Suppressor macrophage treated with lipopolysaccharide for 1 hour (primary cell): ENCODE results near the gene HSP90AB1.

Experiments
- DNase-seq, 3 donors: peaks; one replicate each; pipeline ENCODE4 v3.0.0-alpha.2; 2020 to 2022

Gene HSP90AB1

DNA sequence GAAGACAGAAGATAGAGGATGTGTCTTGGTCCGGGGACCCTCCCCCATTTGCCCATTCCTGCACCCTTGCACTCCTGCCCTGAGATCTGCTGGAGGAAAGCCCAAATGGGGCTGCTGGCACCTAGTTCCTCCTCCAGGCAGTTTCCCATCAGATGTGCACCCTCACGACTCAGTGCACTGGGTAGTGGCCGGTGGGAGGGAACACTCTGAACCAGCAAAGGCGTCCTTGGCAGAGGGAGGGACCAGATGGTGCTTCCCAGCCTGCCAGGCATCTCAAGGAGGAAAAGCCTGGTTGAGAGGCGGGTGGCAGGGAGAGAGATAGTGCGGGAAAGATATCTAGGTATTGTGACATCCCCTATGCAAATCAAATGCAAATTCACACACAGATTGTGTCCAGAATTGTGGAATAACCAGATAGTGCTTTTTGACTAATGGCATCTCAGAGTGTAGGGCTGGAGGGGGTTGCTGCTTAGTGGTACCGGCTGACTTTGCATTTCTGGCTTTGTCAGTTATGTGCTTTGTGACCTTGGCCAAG, 42.9 kb downstream of the HSP90AB1 start:
- peak in 2 of 3 donors; percentile 29 to 51 for DNase-seq

DNA sequence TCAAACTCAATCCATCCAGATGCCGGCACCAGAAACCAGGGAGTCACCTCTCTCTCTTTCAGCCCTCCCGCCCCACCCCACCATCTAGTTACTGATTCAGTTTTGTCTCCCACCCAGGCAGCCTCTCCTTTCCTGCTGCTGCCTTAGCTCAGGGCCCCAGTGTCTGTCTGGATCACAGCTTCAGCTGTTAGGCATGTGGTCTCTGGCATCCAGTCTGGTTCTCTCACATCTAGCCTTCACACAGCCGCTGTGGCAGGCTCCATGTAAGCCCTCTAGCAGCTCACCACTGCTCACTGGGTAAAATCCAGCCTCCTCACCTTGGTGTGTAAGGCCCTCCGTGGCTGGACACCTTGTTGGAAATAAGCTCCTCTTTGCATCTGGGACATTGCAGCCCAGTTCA, 44.9 kb downstream of the HSP90AB1 start:
- no peak for DNase-seq

DNA sequence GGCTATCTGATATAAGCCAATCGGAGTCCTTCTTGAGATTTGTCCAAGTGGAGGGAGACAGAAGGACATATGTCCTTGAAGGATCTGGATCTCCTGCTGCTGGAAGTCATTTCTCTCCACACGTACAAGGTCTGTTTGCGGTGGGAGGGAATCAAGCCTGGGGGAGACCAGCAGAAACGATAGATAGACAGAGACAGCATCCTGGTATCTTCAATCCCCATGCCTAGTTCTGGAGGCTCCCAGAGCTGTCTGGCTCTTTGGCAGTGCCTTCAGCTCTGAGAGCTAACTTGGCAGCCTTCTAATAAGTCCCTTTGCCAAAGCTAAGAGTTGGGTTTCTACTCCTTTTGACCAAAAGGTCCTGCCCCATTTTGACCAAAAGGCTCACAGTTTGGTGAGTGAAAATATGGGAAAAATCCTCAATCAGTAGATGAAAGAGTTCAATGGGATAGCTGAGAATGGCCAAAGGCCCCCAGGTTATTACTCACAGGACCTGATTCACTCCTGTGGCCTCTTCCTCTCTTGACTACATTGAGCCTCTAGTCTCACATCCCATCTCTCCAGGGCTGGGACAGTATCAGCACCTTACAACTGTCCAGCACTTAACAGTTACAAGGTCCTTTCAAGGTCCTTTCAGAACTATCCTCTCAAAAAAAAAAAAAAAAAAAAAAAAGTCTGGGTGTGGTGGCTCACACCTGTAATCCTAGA, 45.9 kb downstream of the HSP90AB1 start:
- no peak for DNase-seq

DNA sequence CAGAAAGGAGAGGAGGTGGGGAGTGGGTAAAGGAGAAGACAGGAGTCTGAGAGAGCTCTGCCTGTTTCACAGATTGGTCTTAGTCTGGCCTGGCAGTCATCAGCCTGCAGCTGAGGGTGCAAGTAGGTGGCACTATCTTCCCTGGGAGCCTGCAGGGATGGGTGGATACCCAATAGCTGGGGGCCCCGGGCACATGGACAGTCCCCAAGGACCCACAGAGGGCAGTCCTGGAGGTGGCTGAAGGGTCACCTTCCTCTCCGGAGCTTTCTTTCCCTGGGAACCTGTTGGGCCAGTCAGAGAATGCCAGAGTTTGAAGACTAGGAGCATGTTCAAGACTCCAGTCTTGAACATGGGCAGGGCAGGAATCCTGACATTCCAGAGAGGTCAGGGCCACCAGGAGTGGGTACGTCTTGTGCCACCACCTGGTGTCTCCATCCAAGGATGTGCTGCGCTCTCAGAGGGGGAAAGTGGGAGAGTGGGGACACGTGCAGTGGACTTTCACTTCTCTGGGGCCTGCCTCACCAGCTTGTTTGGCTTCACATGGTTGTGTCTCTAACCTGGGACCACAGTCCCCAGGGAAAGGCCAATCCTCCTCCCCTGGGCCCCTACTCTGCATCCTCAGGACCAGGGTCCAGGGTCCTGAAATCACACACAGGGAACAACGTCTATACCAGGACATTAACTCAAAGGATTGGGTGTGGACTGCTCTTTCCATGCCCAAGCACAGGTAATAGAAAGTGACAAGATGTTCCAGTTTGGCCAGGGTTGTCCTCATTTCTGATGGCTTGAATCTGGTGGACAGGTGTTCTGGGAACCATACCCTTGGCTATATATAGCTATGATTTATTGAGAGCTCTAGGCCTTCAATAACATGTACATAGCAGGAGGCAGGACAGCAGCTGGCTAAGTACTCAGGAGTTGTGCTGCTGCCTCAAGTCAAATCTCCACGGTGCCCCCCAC, 48.2 kb downstream of the HSP90AB1 start:
- DNase-seq: no peak

DNA sequence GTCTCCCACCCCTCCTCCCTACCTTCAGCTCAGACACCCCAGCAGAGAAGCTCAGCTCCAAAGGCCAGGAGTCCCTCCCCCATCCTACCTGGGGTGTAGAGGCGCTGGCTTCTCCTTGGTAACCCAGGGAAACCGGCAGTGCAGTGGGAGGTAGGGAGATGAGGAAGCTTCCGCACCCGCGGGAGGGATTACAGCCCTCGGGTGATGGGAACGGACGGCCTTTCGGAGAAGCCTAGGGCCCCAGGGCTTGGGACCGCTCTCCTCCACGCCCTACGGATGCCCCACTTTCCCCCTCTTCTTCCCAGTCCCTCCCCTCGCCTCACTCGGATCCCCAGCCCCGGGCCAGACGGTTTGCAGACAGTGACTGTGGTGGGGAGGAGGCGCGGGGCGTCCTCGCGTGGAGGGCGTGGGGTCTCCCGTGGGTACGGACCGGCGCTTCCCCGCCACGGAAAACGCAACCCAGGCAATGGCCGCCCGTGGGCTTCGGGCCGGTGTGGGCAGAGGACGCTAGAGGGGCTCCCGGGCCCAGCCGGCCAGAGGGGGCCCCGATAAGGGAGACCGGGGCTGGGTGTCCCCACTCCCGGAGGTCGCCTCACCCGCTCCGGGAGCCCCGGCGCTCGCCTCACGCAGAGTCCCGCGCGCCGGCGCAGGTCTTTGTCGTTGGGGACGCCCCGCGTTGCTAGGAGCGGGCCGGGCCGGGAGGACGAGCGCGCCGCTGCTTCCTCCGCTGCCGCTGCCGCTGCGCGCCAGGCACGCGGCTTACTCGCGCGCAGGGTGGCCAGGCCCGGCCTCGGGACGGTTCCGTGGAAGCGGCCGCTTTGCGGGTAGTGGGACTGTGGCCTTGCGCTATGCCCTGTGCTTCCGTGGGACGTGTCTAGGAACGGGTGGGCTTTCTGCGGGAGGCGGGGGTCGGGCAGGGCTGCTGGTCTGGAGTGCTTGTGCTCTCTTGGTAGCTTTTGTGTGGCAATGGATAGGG, 50.5 kb downstream of the HSP90AB1 start:
- peak; percentile 43 to 80 (median 63) for DNase-seq

DNA sequence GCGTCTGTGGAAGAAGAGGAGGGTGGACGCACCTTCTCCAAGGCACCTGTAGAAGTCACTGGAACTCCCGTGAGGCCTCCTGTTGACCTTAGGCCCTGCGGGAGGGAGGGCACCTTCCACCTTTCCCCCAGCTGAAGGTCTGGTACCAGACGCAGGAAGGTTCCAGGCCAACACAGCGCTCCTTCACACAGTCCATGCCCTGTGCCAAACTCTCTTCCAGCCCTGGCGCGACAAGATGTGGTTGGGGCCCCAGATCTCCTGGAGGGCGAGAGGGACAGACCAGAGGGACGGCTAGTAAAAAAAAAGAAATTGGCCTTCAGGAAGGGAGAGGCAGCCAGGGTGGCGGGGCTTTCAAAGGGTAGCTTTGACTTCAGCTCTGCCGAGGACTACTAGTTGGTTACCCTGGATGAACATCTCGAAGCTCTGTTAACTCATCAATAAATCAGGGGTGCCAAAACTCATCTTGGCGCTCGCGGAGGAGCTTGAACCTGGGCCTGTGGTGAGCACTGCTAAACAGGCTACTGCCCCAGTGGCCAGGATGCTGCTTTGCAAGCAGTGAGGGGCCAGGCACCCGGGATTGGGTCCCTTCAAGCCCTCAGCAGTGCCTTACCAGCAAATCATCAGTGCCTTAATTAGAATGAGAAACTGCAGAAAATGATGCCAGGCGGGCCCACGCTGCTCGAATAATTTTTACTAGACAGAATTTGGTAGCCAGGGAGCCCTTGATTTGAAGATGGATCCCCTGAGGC, 51.3 kb downstream of the HSP90AB1 start:
- no peak for DNase-seq

DNA sequence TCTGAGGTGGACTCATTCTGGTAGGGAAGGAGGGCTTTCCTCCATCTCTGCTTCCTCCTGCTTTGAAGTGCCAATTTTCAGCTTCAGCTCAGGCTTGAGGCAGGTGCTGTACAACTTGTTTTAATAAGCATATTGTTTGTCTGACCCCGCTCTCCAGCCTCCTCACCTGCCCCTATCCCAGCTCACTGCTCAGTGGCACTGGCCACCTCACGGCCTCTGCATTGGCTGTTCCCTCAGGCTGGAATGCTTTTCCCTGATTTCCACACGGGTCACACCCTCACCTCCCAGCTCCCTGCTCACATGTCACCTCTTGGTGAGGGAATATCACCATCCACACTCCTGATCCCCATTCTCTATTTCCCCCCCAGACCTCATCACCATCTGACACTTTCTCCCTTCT, 52.0 kb downstream of the HSP90AB1 start:
- DNase-seq: no peak

DNA sequence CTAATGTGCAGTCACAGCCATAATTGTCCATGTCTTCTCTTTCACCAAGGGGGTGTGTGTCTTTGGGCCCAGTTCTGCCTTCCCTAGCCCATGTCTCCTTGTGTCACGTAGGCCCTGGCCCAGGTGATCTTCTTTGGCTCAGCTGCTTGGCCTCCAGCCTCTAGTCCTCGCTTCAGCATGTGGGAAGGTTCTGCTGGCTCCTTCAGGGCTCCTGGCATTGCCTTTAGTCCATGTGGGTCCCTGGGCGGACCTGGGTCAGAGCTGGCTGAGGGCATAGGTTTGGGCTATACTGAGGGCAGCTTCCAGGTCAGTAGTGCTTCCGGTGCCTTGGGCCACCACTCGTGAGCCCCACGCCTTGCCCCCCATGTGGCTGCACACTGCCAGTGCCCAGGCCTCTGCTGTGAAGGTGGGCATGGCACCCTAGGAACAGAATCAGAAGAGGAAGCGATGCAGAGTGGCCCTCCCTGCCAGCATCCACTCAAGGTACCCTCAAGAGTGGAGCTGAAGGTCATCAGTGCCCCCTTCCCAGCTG, 53.5 kb downstream of the HSP90AB1 start:
- DNase-seq: no peak

DNA sequence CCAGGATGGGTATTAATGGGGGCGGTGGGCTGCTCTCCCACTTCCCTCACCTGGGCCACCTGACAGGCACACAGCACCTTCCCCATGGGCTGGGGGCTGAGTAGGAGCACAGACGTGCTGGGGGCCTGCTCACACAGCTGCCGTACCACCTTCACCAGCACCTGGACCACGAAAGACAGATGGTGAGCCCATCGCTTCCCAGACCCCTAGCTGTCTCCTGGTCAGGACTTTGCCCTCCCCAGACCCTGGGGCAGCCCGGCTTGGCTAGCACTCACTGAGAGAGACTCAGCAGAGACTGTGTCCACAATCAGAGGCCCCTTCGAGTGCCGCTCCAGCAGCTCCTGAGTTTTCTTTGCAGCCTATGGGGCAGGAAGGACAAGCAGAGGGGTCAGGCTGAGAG, 54.2 kb downstream of the HSP90AB1 start:
- no peak for DNase-seq

DNA sequence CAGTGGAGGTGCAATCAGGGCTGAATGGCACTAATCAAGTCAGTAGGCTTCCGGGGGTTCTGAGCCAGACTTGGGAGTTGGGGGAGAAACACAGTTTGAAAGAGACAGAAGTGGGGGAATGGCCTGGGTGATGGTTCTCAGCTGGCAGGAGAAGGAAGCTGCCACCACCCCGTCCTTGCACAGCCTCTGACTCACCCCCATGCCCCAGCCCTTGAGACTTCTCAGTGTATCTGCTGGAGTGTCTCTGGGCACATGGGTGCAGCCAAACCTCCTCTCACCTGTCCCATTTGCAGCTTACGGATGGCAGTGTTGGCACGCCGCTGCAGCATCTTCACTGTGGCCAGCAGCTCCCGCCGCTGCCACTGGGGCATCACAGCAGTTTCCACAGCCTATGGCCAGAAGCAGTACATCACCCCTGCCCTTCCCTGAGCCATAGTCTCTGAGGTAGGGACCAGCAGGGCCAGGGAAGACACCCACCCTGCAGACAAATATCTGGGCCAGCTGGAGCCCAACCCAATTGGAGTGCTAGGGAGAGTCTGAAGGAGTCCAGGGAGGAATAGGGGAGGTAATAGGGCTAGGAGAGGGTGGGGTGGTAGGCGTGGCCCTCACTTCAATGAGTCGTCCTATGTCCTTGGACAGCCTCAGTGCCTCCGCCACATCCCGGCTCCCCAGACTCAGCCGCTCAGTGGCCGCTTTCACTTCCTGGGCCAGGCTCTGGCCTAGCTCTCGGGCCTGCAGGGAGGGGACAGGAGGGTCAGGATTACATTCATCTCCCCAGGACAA, 55.1 kb downstream of the HSP90AB1 start:
- DNase-seq: no peak

DNA sequence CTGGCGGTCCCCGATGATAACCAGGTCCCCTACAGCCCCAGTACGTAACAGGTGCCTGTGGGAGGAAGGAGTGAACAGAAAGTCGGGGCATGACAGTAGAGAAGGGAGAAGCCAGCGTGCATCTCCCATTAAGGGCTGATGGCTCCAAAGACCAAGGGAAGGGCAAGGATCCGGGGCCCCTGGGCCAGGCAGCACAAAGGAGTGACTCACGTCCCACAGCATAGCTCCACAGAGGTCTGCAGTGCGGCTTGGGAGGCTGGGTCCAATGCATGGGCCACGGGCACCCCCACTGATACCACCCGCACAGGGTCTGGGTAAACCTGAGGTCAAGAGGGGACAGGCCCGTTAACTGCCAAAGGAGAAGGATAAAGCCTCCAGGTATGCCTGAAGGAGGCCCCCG, 56.0 kb downstream of the HSP90AB1 start:
- DNase-seq: no peak
